Esophagus muscularis mucosa (tissue), 4 donors: ENCODE data around the gene USP15. TPM values are rescaled to one million over a fixed set of nuclear protein-coding genes. Genes with fewer than 3 reads are reported as not detected.
A peak's percentile ranks its signal among the peaks of the same experiment; 100 is the strongest.

Experiments used
- DNase-seq: peaks from one replicate; pipeline ENCODE4 v3.0.0-alpha.2; 2017; ENCODE audit errors: extremely low spot score
- H3K27ac ChIP-seq, 4 donors: fragments of 200-600 bp; sonication (generic); replicated peaks in 1 of 4; 1 replicate in 3 of 4; 2 replicates in 1 of 4; pipeline ENCODE4 v1.5.1; 2016 to 2019; ENCODE audit warnings: mild to moderate bottlenecking in 1 of 4
- H3K27me3 ChIP-seq, 4 donors: fragments of 200-600 bp; sonication (generic); one replicate each; pipeline versions ENCODE4 v1.5.1 to v1.6.0; 2016 to 2019
- H3K36me3 ChIP-seq, 4 donors: fragments of 200-600 bp; sonication (generic); one replicate each; pipeline ENCODE4 v1.5.1; 2016 to 2019
- H3K4me1 ChIP-seq, 4 donors: fragments of 200-600 bp; sonication (generic); one replicate each; pipeline ENCODE4 v1.5.1; 2016 to 2019
- H3K4me3 ChIP-seq, 4 donors: fragments of 200-600 bp; sonication (generic); 1 replicate in 2 of 4; 2 replicates in 2 of 4; pipeline ENCODE4 v1.5.1; 2016 to 2019; ENCODE audit warnings: mild to moderate bottlenecking in 4 of 4, moderate library complexity in 1 of 4
- H3K9me3 ChIP-seq, 4 donors: fragments of 200-600 bp; sonication (generic); 1 replicate in 3 of 4; 2 replicates in 1 of 4; pipeline ENCODE4 v1.5.1; 2016 to 2019
- EP300 ChIP-seq: sonication (generic); formaldehyde crosslinking; IDR thresholded peaks from one replicate; pipeline ENCODE4 v1.6.1; 2017; ENCODE audit warnings: antibody characterized with exemption
- POLR2A ChIP-seq: fragments of 450-650 bp; IDR thresholded peaks from one replicate; pipeline ENCODE4 v1.6.1; 2017; ENCODE audit warnings: antibody characterized with exemption, moderate library complexity, mild to moderate bottlenecking, low read depth
- POLR2AphosphoS5 ChIP-seq, 2 donors: sonication (generic); formaldehyde crosslinking; IDR thresholded peaks; one replicate each; pipeline ENCODE4 v1.6.1; 2017; ENCODE audit warnings: antibody characterized with exemption in 2 of 2
- WGBS: methylation state at CpG from one replicate; pipeline ENCODE4 v1.1.5; 2018; 5-methylcytosine and 5-hydroxymethylcytosine counted together
- intact Hi-C: fragments of 100-400 bp; cut with DNase I; formaldehyde crosslinking; loops from one replicate; pipeline ENCODE4 v1.15.1; 2023
- total RNA-seq, 4 donors: library from RNA; depleted of rRNA; stranded (reverse); fragments of >200 nt; gene quantifications; one replicate each; pipeline versions ENCODE4 v1.1.0 to v1.2.1, GENCODE V29; 2016
- TF ChIP-seq, protein P1 (sequence below), 3 experiments: fragments of 200-600 bp in 2 of 3; fragments of 450-650 bp in 1 of 3; sonication (generic) in 2 of 3; IDR thresholded peaks; one replicate each; pipeline ENCODE4 v1.5.1; 2017 to 2019; ENCODE audit warnings: antibody characterized with exemption in 3 of 3, mild to moderate bottlenecking in 2 of 3, moderate library complexity in 1 of 3

Gene USP15
- total RNA-seq, 4 donors from 2014 or later = 38.0 to 78.5 (median 49.9) TPM

DNA sequence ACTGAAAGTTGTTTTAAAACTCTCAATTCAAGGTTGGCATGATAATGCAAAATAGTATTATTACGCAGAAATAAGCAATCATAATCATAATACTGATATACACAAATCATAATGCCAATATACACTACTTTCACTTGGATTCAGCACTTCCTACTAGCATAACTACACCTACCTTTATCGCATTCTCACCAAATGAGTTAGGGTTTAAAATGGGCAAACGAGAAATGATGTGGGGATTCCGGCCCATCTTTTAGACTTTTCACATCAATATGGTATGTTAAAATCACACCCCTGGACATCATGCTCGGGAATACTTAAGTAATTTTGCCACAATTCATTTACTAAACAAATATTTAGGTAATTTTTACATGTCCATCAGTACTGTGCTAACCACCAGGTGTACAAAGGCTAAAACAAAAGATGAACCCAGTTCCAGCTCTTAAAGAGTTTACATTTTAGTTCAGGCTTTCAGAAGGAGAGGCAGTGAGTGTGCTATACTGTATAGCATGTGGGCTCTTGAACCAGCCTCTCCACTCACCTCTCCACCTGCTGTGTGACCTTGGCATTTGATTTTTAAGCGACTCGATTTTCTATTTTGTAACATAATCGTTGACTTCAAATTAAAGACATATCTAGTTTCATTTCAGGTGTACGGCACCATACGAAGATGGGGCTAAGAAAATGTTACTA is 1.1 kb upstream of the USP15 start:
- TF ChIP-seq, protein P1, sequence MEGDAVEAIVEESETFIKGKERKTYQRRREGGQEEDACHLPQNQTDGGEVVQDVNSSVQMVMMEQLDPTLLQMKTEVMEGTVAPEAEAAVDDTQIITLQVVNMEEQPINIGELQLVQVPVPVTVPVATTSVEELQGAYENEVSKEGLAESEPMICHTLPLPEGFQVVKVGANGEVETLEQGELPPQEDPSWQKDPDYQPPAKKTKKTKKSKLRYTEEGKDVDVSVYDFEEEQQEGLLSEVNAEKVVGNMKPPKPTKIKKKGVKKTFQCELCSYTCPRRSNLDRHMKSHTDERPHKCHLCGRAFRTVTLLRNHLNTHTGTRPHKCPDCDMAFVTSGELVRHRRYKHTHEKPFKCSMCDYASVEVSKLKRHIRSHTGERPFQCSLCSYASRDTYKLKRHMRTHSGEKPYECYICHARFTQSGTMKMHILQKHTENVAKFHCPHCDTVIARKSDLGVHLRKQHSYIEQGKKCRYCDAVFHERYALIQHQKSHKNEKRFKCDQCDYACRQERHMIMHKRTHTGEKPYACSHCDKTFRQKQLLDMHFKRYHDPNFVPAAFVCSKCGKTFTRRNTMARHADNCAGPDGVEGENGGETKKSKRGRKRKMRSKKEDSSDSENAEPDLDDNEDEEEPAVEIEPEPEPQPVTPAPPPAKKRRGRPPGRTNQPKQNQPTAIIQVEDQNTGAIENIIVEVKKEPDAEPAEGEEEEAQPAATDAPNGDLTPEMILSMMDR (IDR thresholded peaks at IDR 0.05) = no peak
- no peak for TF ChIP-seq EP300
- TF ChIP-seq POLR2A = no peak
- TF ChIP-seq POLR2AphosphoS5 (IDR thresholded peaks at IDR 0.05) = no peak
- no peaks in the 10 kb centered on the region for H3K9me3 ChIP-seq
- intact Hi-C loops = no loop called here
- H3K4me1 ChIP-seq = peaks cover 25 to 50% (median 34%) of the 10 kb centered on the region in 4 donors
- WGBS = 38% methylated on average over 10 of the region's 10 CpGs
- H3K36me3 ChIP-seq = no peaks in the 10 kb centered on the region
- peak overlapping the region; percentile 87 to 95 (median 90) for H3K27ac ChIP-seq
- H3K4me3 ChIP-seq = peak overlapping the region; percentile 89 to 90 (median 90)
- H3K27me3 ChIP-seq = no peaks in the 10 kb centered on the region
- DNase-seq = no peak

DNA sequence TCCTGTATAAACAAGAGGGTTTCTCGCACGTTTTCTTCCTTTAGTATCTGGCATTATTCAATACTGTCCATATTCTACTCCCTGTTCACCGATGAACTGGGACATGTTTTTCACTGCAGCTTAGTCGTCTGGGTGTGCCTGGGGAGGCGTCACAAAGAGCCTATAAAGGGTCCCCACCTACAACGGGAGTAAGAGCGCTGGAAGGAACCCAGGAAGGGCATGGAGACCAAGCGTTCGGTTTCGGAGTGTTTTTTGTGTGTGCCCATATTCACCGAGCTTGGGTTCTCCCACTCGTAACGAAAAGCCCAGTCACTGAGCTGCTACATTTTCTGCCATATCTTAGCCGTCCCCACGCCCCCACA is 592 bp upstream of the USP15 start:
- H3K4me3 ChIP-seq = peak overlapping the region; percentile 89 to 90 (median 90)
- no peaks in the 10 kb centered on the region for H3K36me3 ChIP-seq
- peaks cover 27 to 55% (median 40%) of the 10 kb centered on the region in 4 donors for H3K4me1 ChIP-seq
- WGBS = 0% methylated on average over 15 of the region's 15 CpGs
- DNase-seq = no peak
- intact Hi-C loops = no loop called here
- TF ChIP-seq POLR2AphosphoS5 (IDR thresholded peaks at IDR 0.05) (no peak), POLR2A (no peak), EP300 (no peak)
- TF ChIP-seq, protein P1 (IDR thresholded peaks at IDR 0.05) = no peak
- H3K27me3 ChIP-seq = no peaks in the 10 kb centered on the region
- H3K9me3 ChIP-seq = no peaks in the 10 kb centered on the region
- peak overlapping the region; percentile 87 to 95 (median 90) for H3K27ac ChIP-seq

DNA sequence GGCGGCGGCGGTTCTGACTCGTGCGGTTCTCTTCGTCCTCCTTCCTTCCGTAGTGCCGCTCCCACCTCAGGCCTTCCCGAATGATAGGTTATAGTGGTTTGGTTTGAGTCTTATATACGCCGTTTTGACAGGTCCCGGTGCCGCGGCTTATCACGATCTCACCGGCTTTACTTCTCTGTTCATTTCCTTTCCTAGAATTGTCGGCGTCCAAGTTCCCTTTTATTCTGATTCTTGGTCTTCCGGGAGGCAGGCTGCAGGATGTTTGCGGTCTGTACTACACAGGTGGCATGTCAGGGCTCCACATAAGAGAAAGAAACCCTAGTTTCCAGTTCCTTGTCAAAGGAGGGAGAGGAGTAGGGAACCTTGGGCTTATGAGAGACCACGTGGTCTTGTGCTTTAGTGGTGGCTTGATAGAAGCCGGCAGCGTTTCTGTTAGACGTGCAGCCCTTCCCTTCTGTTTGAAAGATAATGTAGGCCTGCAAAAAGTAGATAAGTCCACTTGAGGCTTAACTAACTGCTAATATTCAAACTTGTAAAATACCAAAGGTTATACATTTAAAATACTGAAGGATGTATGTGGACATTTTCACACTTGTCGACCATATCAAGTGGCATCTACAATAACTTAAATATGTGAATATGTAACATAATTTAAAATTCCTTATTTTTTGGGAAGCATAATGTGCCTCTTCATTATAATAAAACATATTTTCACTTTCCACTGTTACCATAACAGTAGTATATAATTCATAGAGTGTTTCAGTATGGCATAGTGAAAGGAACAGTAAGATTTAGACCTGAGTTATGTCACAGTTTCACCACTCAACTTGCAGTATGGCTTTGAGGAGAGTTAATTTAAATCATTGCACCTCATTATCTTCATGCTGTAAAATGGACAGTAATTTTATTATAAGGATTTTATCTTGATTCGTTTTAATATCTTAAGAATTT is 804 bp downstream of the USP15 start:
- no peaks in the 10 kb centered on the region for H3K27me3 ChIP-seq
- DNase-seq = no peak
- H3K4me1 ChIP-seq = peaks cover 34 to 64% (median 52%) of the 10 kb centered on the region in 4 donors
- TF ChIP-seq POLR2AphosphoS5 (IDR thresholded peaks at IDR 0.05) = peak in 1 of 2 donors; percentile 27
- TF ChIP-seq, protein P1 (IDR thresholded peaks at IDR 0.05) = no peak
- intact Hi-C loops = loop anchor here (5.0 to 10.0 kb wide), 2 partner anchors 124 to 206 kb away; partner anchors contain the start of gene MON2
- WGBS = 6% methylated on average over 11 of the region's 26 CpGs
- no peaks in the 10 kb centered on the region for H3K36me3 ChIP-seq
- peak overlapping the region; percentile 89 to 90 (median 90) for H3K4me3 ChIP-seq
- H3K9me3 ChIP-seq = no peaks in the 10 kb centered on the region
- H3K27ac ChIP-seq = peak overlapping the region; percentile 87 to 95 (median 90)

DNA sequence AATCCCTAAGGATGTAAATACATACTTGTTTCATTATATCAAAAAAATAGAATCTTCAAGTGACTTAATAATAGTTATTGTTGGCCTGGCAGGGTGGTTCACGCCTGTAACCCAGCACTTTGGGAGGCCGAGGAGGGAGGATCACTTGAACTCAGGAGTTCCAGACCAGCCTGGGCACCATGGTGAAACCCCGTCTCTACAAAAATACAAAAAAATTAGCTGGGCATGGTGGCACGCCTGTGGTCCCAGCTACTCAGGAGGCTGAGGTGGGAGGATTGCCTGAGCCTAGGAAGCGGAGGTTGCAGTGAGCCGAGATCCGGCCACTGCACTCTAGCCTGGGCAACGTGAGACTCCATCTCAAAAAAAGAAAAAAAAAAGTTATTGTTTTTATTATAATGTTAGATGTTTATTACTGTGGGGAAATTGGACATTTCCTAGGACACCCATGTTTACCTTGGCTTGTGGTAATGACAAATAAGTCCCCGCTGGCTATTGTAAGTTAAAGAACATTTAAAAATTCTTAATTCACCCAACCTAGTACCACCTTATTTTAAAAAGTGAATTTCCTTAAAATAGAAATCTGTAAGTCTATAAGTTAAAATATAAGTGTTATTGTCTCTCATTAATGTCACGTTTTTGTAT is 1.8 kb downstream of the USP15 start:
- no peaks in the 10 kb centered on the region for H3K9me3 ChIP-seq
- H3K4me3 ChIP-seq = peak overlapping the region; percentile 89 to 90 (median 90)
- WGBS = 91% methylated on average over 10 of the region's 10 CpGs
- peaks cover 35 to 63% (median 61%) of the 10 kb centered on the region in 4 donors for H3K4me1 ChIP-seq
- intact Hi-C loops = loop anchor here (5.0 to 10.0 kb wide), 2 partner anchors 123 to 205 kb away; partner anchors contain the start of gene MON2
- DNase-seq = no peak
- no peaks in the 10 kb centered on the region for H3K36me3 ChIP-seq
- no peaks in the 10 kb centered on the region for H3K27me3 ChIP-seq
- H3K27ac ChIP-seq = no peak overlapping the region
- TF ChIP-seq POLR2A = no peak
- TF ChIP-seq POLR2AphosphoS5 (IDR thresholded peaks at IDR 0.05) = no peak
- TF ChIP-seq, protein P1 (IDR thresholded peaks at IDR 0.05) = no peak
- TF ChIP-seq EP300 = no peak
